ELF-1 (cell line): ENCODE results near the gene RPH3AL.
"Not testable (repeated sequence)": the region's sequence is repeated elsewhere in the genome, so short reads cannot be mapped to it uniquely, and the experiment has no call there.

Experiments used
- DNase-seq: peaks from one replicate; pipeline ENCODE4 v3.0.0-alpha.2; 2016; ENCODE audit warnings: low read depth, low spot score

The RPH3AL gene

GRCh38 chr17:260944-261343 lies 91.7 kb downstream of the RPH3AL start:
- no peak for DNase-seq

- peak; percentile 4 for DNase-seq
These were observed 92.4 kb downstream of the RPH3AL start for GRCh38 chr17:260031-260791.

GRCh38 chr17:259341-259976 lies 93.1 kb downstream of the RPH3AL start:
- DNase-seq: peak; percentile 8

GRCh38 chr17:258906-259305 lies 93.7 kb downstream of the RPH3AL start:
- no peak for DNase-seq

GRCh38 chr17:258045-258734 lies 94.4 kb downstream of the RPH3AL start:
- DNase-seq: no peak

- DNase-seq: no peak
These were observed 99.3 kb downstream of the RPH3AL start for GRCh38 chr17:253091-253846.

- DNase-seq: no peak
These were observed 100.2 kb downstream of the RPH3AL start for GRCh38 chr17:252456-252855.

- no peak for DNase-seq
These were observed 101.1 kb downstream of the RPH3AL start for GRCh38 chr17:251531-251930.

- DNase-seq: no peak
These were observed 101.9 kb downstream of the RPH3AL start for GRCh38 chr17:250487-251300.

GRCh38 chr17:249236-249993 lies 103.2 kb downstream of the RPH3AL start:
- DNase-seq: no peak

- DNase-seq: no peak
These were observed 104.0 kb downstream of the RPH3AL start for GRCh38 chr17:248337-249235.

GRCh38 chr17:247767-248166 lies 104.8 kb downstream of the RPH3AL start:
- no peak for DNase-seq

GRCh38 chr17:246851-247421 lies 105.7 kb downstream of the RPH3AL start:
- DNase-seq: no peak

GRCh38 chr17:246226-246625 lies 106.4 kb downstream of the RPH3AL start:
- DNase-seq: no peak

- no peak for DNase-seq
These were observed 107.0 kb downstream of the RPH3AL start for GRCh38 chr17:245611-246010.

- DNase-seq: no peak
These were observed 107.6 kb downstream of the RPH3AL start for GRCh38 chr17:245020-245419.

- DNase-seq: not testable (repeated sequence)
These were observed 108.7 kb downstream of the RPH3AL start for GRCh38 chr17:243924-244323.

- DNase-seq: no peak
These were observed 113.7 kb downstream of the RPH3AL start for GRCh38 chr17:238964-239259.
